HG03175 (cell line): ENCODE data around the gene NOX3.

Source experiments
- ATAC-seq: cut with Tn5 transposase; IDR thresholded peaks from one replicate; pipeline ENCODE4 v1.9.1; 2021; ENCODE audit warnings: mild to moderate bottlenecking, moderate library complexity; ENCODE audit not compliant: unreplicated experiment

Gene NOX3

DNA sequence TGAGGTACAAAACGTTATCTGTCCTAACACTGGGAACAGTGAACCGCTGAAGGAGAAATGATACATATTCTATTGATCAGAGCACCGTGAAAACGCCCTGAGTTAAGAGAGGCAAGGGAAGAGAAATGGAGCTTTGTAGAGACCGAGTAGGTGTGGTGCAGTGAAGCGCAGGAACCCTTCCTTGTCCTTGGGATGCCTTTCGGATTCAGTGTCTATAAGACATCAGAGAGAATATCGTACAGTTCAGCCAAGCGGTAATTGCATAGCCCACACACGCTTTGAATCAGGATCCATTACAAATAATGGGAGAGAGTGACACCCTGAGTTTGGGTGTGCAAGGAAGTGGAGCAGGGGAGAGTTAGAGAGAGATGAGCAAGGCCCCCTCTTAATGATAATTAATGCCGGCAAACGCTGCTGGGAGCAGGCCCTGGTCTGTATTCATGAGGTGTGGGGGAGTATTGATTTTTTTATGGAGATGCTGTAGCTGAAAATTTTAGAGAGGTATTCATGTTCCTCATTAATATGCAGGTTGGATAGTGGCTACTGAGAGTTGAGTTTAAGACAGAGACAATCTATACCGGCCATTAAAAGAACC, 20.7 kb downstream of the NOX3 start:
- no peak for ATAC-seq

DNA sequence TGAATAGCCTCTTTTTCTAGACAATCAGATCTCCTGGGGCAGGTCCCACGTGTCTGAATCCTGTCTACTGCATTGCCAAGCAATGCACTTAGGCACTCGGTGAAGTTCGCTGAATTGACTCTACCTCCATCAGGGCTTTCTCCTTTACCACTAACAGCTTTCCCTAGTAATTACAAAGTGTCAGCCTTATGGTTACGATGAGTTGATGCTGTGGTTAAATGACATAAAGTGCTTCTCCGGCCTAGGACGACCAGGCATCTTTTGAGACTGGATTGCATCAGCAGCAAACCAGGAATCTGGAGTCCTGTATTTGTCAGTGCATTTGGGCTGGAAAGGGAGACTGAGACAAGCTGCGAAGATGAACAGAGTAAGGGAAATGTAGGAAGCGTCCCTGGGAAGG, 21.5 kb downstream of the NOX3 start:
- ATAC-seq: no peak

DNA sequence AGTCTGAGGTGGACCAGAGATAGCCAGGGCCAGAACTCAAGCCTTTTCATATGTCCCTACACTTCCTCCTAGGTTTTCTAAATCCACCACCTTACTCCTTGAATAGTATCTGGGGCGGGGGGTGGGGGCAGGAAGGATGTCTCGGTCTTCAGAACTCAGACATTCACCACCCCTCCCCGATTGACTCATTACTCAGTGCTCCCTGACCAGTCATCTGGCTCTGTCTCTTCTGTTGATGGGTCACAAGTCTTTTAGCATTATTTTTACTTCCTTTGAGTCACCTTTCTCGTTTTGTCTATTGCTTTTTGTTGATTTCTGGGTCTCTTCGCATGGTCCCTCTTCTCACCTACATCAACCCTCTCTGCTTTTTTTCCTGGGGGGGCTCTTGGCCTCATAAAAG, 23.3 kb downstream of the NOX3 start:
- ATAC-seq: no peak

DNA sequence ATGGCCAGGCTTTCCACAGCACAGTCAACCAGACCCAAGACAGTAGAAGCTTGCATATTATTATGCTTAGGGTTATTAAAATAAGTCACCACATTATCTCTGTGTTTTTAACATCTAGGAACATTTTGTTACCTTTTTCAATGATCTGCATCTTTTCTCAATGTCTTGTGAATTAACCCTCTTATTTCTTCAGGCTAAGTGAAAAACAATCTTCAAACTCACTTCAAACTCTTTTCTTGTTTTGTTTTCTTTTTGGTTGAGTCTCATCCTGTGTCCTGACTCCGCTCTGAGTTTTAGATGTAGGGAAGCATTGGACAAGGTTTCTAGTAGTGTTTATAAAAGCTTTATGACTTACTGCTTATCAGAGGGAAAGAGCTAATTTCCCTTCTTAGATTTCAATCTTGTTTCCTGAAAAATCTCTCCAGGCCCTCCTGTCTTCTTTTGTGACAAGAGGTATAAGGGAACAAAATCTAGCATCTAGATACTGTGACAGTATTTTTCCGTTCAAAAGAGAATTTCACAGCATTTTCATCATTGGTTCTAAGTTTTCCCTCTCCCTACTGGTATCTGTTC, 26.2 kb downstream of the NOX3 start:
- no peak for ATAC-seq

DNA sequence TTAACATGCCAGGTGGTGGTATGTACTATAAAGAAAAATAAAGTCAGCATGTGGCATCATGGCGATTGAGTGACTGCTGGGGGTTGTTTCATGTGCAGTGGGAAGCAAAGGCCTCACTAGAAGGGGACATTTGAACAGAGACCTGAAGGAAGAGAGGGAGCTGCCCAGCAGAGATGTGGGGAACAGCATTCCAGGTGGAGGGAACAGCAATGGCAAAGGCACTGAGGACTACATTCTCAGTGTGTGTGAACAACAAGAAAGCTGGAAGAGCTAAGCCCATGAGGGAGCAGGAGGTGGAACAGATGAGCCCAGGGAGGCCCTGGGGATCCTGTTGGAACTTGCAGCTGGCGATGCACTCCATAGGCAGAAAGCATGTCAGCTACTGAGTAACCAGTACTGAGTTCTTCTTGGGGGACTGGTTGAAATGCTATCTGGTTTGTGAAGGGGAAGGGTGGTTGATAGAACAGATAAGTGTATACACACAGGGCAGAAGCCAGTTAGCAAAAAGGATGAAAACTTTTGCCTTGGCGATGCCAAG, 29.2 kb downstream of the NOX3 start:
- no peak for ATAC-seq

DNA sequence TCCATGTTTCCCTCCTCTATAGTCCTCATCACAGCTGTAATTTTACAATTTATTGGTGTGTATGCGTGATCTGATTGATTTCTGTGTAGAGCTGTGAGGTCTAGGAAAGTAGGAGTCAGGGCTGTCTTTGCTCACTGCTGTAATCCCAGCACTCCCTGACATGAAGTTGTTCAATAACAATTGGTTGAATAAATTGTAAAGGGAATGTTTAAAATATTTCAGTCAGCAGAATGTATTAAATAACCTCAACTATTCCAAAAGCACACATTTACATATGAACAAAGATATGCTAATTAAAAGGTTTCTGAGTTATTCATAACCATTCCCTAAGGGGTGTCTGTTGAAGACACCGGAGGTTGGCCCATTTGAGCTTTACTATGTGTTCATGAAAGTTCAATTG, 31.5 kb downstream of the NOX3 start:
- no peak for ATAC-seq

DNA sequence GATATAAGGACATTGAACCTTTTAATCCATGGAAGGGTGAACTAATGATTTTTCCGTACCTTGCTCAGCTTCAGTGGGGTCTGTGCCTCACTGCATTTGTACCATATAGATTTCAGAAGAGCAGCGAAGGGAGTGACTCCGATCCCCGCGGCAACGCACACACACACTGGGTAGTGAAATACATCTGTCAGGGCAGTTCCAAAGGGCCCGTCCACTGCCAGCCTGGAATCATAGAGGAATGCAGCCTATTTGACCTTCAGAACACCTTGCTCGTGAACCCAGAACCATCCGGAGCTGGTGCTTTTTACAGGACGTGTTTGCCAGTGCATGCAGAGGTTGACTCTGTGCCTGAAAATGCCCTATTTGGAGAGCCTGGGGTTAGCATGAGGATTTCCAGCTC, 33.0 kb downstream of the NOX3 start:
- ATAC-seq: no peak

DNA sequence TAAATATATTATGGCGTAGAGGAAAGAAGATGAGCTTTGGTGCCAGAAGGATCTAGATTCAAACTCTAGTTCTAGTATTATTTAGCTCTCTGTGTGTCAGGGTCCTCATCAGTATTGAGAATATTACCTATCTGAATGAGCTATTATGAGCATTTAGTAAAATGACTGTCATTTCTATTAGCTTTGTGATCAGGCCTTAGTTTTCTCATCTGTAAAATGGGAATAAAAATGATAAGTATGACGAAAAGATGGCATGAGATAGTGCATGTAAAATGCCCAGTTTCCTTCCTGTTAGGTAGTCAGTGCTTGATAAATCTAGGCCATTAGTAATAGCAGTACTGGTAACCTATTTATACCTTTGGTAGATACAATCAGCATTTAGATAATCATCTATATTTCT, 35.1 kb downstream of the NOX3 start:
- no peak for ATAC-seq

DNA sequence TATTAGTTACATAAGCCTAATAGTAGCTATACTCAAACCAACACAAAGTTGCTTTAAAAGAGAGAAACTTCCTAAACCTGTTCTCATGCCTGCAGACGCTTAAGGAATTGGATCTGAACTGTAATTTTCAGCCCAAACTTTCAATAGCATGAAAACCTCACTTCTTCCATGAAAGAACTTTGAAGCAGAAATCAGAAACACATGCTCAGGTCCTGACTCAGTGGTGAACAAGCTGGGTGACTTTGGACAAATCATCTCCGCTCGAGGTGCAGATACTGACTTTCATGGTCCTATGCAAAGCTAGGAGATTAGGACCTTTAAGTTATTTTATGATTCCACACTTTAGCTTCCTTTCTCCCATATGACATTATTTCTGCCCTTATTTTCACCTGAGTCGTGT, 36.5 kb downstream of the NOX3 start:
- no peak for ATAC-seq

DNA sequence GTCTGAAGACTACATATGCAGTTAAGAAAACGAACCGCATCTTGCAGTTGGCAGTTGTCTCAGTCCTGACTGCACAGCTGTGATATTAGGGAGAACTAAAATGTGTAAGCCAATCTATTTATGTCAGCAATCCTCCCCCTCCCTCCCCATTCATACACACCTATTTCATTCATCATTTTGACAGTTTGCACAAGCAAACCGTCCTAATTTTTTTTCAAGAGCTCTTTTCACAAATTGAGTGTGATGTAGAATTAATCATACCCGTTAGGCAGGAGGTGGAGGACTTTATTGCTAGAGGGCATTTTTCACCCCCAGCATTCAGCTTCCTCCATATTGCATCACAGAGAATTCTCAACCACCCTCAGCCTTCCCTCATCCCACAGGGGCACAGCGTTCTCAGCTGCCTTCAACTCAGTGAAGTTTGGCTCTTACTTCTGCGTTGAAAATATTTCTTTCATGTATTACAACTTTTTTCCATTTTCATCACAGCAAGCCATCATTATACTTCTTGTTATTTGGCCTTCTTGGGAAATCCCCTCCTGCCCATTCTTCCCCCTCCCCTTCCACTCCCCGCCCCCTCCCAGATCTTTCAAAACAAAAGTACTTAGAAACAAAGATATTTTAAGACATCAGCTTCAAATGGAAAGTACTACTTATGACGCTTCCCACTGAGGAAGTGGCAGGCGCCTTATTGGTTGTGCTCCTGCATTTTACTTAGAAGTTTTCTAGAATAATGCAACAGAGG, 37.5 kb downstream of the NOX3 start:
- no peak for ATAC-seq

DNA sequence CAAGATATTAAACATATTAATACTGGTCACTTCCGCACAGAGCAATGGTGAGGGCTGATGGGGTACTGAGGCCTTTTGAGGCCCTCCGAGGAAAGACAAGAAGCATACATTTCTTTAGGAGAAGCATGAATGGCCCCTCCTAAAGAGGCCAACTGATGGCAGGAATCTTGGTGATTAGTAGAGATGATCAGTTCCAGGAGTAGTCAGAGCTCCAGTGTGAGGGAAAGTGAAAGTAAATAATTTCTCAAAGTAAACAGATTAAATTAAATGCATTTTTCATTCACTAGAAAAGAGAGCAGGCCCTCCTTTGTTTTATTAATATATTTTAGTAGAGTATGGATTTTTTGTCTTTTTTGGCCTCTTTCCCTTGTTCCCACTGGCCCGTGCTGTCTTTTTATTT, 38.2 kb downstream of the NOX3 start:
- ATAC-seq: no peak

DNA sequence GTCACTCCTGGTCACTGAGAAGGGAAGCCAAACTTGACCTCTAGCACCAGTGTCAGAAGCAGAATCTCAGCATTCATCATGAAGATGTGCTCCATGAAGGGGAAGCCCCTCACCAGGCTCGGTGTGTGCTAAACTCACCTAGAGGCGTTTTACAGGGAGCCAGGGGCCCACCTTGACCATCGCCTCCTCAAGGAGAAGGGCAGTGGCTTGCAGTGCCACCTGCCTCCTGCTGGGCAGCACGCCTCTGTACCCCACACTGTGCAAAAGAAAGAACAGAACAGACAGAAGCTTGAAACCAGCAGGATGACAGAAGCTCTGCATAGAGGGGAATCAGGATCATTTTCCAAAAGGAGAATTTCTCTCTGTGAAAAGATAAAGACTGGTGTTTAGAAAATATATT, 39.7 kb downstream of the NOX3 start:
- no peak for ATAC-seq

DNA sequence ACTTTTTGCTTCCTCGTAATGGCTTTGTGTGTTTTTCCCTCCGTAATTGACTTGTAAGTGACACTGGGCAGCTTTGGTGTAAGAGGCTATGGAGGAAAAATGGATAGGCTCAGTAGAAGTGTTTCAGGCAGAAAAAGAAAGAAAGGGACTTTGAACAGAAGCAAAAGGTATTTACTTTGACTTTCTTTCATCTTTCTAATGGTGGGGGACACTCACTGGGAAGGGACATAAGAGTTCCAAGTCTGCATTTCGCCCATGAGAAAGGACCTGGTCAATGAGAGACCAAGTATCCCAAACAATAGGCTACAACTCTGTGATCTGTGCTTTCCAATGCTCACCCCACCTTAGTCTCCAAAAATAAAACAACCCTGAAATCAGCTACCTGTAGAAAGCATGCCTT, 41.6 kb downstream of the NOX3 start:
- no peak for ATAC-seq

DNA sequence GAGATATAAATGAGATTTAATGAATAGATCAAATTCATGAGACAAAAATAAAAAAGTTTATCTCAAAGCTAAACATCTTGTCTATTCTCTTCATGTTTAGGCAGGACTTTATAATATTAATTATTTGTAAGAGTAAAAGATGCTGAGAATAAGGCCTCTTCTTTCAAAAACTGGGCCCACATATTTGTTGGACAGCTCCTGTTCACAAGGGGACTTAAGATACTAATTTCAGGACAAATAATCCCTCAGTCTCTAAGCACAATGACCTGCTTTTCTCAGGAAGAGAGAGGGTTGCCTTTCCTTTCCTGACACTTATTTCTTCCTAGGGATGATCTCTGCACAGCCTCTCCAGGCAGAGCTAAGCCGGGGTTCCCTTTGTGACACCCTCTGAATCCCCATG, 43.3 kb downstream of the NOX3 start:
- ATAC-seq: no peak

DNA sequence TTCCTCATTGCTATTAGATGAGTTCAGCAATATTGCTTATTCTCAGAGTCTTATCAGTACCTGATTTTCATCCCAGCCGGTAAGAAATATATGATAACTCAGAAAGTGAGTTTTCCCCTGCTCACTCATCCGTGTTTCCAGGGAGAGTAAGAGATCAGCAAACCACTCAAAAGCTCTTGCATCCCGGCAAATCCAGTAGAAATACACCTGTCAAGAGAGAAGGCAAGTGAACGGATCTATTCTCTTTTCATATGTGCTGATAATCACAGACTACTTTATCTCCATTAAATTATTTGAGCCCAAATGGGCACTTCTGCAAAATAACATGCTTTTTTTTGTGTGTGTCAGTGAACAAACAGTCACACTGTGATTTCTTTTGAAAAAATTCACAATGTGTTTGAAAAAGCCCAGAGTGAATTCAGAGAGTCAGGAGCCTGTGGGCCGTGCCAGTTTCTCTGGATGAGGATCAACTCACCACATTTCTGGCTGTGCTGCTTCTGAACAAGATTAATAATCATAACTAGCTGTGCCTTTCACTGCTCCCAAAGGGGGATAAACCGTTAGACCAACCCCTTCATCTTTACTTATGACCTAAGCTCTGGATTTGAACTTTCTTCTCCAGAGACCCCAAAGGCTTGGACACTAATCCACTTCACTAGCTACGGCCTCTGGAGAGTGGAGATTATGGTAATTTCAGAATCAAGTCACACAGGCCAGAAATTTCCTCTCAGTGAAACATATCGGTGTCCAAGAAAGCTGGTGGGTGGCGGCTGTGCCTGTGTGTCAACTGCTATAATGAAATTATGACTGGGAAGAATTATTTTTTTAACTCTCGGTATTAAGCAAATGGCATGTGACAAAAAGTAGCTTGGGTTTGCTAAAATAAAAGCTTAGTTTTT, 44.2 kb downstream of the NOX3 start:
- no peak for ATAC-seq

DNA sequence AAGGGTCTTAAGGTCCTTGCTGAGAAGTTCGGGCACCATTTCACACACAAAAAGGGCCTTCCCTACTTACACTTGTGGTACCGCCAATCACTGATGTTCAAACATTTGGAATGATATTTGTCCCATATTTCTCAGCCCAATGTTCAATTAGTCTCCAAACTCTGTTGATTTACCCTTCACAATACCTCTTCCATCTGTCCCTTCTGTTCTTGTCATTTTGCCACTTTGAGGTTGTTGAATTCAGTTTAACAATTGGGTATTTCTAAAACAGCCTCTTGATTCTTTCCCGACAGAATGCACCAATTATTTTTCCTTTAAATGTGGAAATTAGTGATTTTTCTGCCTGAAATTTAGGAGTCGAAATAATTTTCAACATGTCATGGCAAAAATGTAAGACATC, 46.2 kb downstream of the NOX3 start:
- ATAC-seq: no peak

DNA sequence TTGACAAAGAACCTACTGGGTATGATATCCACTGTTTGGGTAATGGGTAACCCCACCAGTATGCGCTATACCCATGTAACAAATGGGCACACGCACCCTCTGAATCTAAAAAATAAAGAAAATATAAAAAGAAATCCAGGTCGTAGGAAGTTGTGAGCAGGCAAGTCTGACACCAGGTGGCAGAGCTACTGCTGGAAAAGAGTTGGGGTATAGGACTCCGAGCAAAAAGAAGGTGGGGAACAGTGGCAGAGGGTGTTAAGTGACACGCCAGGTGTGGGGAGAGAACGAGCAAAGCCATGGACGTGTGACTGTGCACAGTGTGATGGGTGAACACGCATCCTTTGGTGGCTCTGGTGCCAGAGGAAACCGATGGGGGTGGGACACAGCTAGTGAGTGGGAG, 46.7 kb downstream of the NOX3 start:
- no peak for ATAC-seq

DNA sequence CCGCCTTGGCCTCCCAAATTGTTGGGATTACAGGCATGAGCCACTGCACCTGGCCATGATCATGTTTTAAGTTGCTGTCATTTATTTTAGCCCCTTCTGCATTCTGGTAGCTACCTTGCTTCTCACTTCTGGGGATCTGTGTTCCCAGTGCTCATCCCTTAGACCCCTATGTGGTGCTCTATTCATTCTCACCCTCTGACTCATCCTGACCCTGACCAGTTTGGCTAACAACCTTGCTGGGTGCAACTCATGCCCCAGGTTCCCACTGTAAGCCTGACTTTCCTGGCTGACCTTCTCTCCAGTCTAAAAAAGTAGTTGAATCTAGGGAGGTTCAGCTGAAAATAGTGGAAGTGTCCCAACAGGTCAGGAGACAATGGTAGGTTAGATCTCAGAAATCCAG, 47.4 kb downstream of the NOX3 start:
- no peak for ATAC-seq

DNA sequence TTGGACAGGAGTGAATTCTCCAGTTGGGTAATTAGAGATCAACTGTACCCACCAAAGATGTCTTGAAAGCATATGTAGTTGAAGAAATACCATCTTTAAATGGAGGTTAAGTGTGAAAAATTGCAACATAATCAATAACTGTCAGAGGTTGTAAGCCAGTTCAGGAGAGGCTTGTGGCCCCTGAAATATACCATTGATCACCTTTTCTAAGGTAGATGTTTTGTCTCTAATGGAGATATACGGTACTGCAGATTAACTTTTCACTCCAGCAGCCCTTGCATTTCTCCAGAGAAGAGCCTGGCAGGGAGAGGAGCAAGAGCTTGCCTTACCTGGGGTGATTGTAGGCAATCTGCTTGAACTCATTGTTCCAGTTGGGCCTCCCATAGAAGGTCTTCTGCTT, 48.8 kb downstream of the NOX3 start:
- ATAC-seq: peak; percentile 58

DNA sequence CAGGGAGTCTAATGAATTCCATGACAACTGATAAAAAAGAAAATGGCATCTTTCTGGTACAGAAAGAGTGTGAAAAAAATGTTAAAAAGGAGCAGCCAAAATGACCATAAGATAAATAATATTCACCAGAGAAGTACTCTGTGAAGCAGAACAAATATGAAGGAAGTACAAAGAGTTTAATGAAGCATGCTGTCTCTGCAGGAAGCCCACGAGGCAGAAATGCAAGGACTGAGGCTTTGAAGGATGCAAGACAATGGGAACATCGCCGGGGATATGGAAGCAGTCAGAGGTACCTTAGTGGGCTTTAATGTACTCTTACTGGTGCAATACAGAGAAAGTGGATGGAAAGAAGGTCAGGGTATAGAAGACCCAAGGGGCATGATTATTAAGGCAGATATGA, 50.7 kb downstream of the NOX3 start:
- ATAC-seq: no peak

DNA sequence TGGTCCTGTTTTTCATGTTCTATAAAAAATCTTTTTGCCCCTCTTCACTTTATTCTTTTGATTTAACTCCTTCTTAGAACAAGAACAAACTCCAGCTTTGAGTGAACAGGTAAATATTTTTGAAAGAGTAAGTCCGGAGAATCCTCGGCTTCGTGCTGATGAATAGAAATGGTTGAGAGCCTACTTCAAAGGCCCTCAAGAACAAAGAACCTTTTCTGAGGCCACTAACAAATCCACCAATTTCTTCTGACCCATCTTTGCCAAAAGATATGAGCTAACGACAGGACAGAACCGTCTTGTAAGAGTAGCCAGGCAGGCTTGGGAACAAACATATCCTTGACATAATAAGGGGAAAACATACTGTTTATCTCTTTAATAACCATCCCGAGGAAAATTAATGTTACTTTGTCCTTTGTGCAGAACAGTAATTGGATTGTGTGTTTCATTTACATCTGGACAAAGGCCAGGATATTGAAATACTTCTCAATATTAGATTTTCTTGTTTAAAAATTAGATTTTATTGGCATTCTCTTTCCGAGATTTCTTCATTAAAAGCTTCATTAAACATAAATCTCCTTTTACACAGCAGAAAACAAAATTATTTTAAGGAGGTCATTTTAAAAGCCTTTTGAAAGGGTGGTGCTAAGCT, 52.9 kb downstream of the NOX3 start:
- ATAC-seq: no peak
